MM.1S (cell line): ENCODE measurements around the gene KRT4.

Source experiments
- DNase-seq: peaks from one replicate; pipeline ENCODE4 v3.0.0-alpha.2; 2015
- H2AFZ ChIP-seq: fragments of 300-600 bp; sonication (generic); 2 replicates; pipeline ENCODE4 v1.6.0; 2016; ENCODE audit warnings: antibody characterized with exemption, low read length
- H3F3A ChIP-seq: fragments of 300-600 bp; sonication (generic); 2 replicates; pipeline ENCODE4 v1.6.1; 2016; ENCODE audit warnings: mild to moderate bottlenecking, antibody characterized with exemption, low read length, moderate library complexity, mixed read lengths; ENCODE audit not compliant: insufficient read depth
- H3K27ac ChIP-seq: fragments of 300-600 bp; sonication (generic); 2 replicates; pipeline ENCODE4 v1.5.1; 2016; ENCODE audit warnings: mild to moderate bottlenecking, low read length
- H3K27me3 ChIP-seq: fragments of 300-600 bp; sonication (generic); replicated peaks from 2 replicates; pipeline ENCODE4 v1.6.0; 2016; ENCODE audit warnings: low read length; ENCODE audit not compliant: insufficient read depth
- H3K36me3 ChIP-seq: fragments of 300-600 bp; sonication (generic); replicated peaks from 2 replicates; pipeline ENCODE4 v1.6.1; 2016; ENCODE audit warnings: mild to moderate bottlenecking, low read length, mixed read lengths; ENCODE audit not compliant: insufficient read depth
- H3K4me1 ChIP-seq: fragments of 300-600 bp; sonication (generic); 2 replicates; pipeline ENCODE4 v1.6.1; 2016; ENCODE audit warnings: low read length, mixed read lengths
- H3K4me2 ChIP-seq: fragments of 300-600 bp; sonication (generic); 2 replicates; pipeline ENCODE4 v1.6.0; 2016; ENCODE audit warnings: low read depth, low read length
- H3K4me3 ChIP-seq: fragments of 300-600 bp; sonication (generic); 2 replicates; pipeline ENCODE4 v1.5.1; 2016; ENCODE audit warnings: low read length, mixed read lengths
- H3K79me2 ChIP-seq: fragments of 300-600 bp; sonication (generic); 2 replicates; pipeline ENCODE4 v1.6.1; 2016; ENCODE audit warnings: mixed run types, low read length, mixed read lengths
- H3K9ac ChIP-seq: fragments of 300-600 bp; sonication (generic); 2 replicates; pipeline ENCODE4 v1.6.1; 2016; ENCODE audit warnings: low read length, mixed read lengths
- H3K9me2 ChIP-seq: fragments of 300-600 bp; sonication (generic); replicated peaks from 2 replicates; pipeline ENCODE4 v1.6.1; 2016; ENCODE audit warnings: mild to moderate bottlenecking, low read length, mixed read lengths; ENCODE audit not compliant: insufficient read depth
- H3K9me3 ChIP-seq: fragments of 300-600 bp; sonication (generic); replicated peaks from 2 replicates; pipeline ENCODE4 v1.6.1; 2016; ENCODE audit warnings: mild to moderate bottlenecking, low read length, mixed read lengths; ENCODE audit not compliant: insufficient read depth
- H4K20me1 ChIP-seq: fragments of 300-600 bp; sonication (generic); 2 replicates; pipeline ENCODE4 v1.6.1; 2016; ENCODE audit warnings: mild to moderate bottlenecking, low read length, moderate library complexity, mixed read lengths; ENCODE audit not compliant: insufficient read depth
- CTCF ChIP-seq: fragments of 300-600 bp; sonication (generic); IDR thresholded peaks from 2 replicates; pipeline ENCODE4 v1.5.1; 2016; ENCODE audit warnings: antibody characterized with exemption, low read length, mixed read lengths
- EZH2 ChIP-seq: fragments of 300-600 bp; sonication (generic); optimal IDR thresholded peaks from 2 replicates; pipeline ENCODE3; 2017; ENCODE audit warnings: low read depth, mild to moderate bottlenecking, antibody characterized with exemption, low read length, mixed read lengths
- EZH2phosphoT487 ChIP-seq: fragments of 300-600 bp; sonication (generic); IDR thresholded peaks from 2 replicates; pipeline ENCODE4 v1.6.1; 2018; ENCODE audit warnings: antibody characterized with exemption, low read length

The KRT4 gene

DNA sequence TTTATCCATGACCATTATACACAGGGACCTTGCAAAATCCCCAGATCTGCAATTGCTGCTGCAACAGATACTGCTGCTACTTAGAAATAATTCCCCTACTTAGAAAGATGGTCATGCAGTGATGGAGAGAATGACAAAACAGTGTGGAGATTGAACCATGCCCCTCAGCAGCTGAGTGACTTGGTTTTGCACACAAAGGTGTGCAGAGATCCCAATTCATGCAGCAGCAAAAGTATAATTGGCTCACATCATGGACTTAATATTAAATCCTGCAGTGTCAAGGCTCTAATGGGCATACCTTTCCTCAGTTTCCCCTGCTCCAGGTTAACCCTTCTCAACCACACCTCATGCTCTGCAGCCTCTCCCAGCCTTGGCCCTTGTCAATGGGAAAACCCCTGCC, 37.9 kb upstream of the KRT4 start:
- Histone ChIP-seq H3K79me2 (no peaks in the 10 kb centered on the region), H4K20me1 (no peaks in the 10 kb centered on the region), H3K27me3 (peaks cover 68% of the 10 kb centered on the region), H3K4me3 (no peak overlapping the region), H3K4me1 (no peaks in the 10 kb centered on the region), H3K9ac (no peak overlapping the region), H3K27ac (no peak overlapping the region), H3K9me2 (no peaks in the 10 kb centered on the region), H3F3A (no peaks in the 10 kb centered on the region), H3K36me3 (no peaks in the 10 kb centered on the region), H3K9me3 (no peaks in the 10 kb centered on the region), H3K4me2 (no peak overlapping the region), H2AFZ (no peak overlapping the region)
- no peak for DNase-seq
- TF ChIP-seq EZH2 (no peak), EZH2phosphoT487 (no peak), CTCF (no peak)

DNA sequence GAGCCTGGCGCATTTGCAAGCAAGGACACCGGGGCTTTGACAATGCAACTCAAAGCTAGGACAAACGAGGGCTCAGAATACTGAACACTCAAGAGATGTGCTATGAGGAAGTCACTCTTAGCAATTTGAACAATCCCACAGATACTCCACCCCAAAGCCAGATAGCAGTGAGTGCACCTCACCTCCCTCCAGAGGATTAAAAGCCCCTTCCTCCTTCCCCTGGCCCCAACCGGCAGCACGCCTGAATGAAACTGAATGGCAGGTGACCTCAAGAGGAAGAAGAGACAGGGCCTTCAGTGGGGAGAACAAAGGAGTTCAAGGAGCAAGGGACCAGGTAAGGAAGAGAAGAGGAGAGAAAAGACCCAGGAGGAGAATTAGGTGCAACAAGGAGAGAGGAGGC, 36.8 kb upstream of the KRT4 start:
- DNase-seq, result no peak
- no peak overlapping the region for H3K9ac ChIP-seq
- TF ChIP-seq EZH2phosphoT487 (no peak), CTCF (no peak), EZH2 (no peak)
- no peak overlapping the region for H2AFZ ChIP-seq
- H3K9me2 ChIP-seq, result no peaks in the 10 kb centered on the region
- no peak overlapping the region for H3K27ac ChIP-seq
- no peak overlapping the region for H3K4me3 ChIP-seq
- no peaks in the 10 kb centered on the region for H3K4me1 ChIP-seq
- H3F3A ChIP-seq, result no peaks in the 10 kb centered on the region
- H3K36me3 ChIP-seq, result no peaks in the 10 kb centered on the region
- H3K27me3 ChIP-seq, result peaks cover 76% of the 10 kb centered on the region
- H3K9me3 ChIP-seq, result no peaks in the 10 kb centered on the region
- no peak overlapping the region for H3K4me2 ChIP-seq
- no peaks in the 10 kb centered on the region for H4K20me1 ChIP-seq
- H3K79me2 ChIP-seq, result no peaks in the 10 kb centered on the region

GRCh38 chr12:52849511-52849910, 35.6 kb upstream of the KRT4 start:
- H3K36me3 ChIP-seq, result no peaks in the 10 kb centered on the region
- no peaks in the 10 kb centered on the region for H3K4me1 ChIP-seq
- H3K27ac ChIP-seq, result no peak overlapping the region
- no peaks in the 10 kb centered on the region for H3F3A ChIP-seq
- H3K9ac ChIP-seq, result no peak overlapping the region
- no peak overlapping the region for H2AFZ ChIP-seq
- H3K9me2 ChIP-seq, result no peaks in the 10 kb centered on the region
- H4K20me1 ChIP-seq, result no peaks in the 10 kb centered on the region
- no peaks in the 10 kb centered on the region for H3K79me2 ChIP-seq
- DNase-seq, result no peak
- H3K4me2 ChIP-seq, result no peak overlapping the region
- H3K9me3 ChIP-seq, result no peaks in the 10 kb centered on the region
- no peak for TF ChIP-seq EZH2
- TF ChIP-seq EZH2phosphoT487, result no peak
- TF ChIP-seq CTCF, result no peak
- H3K4me3 ChIP-seq, result no peak overlapping the region
- peaks cover 86% of the 10 kb centered on the region for H3K27me3 ChIP-seq
